ENCODE data around the gene RBM22.

The RBM22 gene

DNA sequence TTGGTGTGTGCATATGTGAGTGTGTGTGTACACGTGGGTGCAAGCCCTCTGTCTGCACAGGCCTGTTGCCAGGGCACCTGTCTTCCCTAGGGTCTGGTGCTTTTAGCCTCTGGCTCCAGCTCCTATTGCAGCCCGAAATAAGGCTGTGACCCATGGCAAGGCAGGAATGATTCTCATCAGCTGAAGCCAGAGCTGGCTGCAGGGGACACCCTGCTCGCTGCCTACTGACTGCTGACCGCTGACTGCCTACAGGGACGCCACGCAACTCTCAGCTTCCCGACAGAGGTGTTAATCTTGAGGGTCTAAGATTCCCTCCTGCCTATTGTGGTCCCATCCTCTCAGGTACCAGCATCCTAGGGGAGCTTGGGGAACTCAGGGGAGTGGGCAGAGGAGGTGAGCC lies 39.8 kb downstream of the RBM22 start, which contains the start of gene MYOZ3:
TSS of gene MYOZ3 (plus strand) at position 166 of the 400 bp plus-strand sequence. CDS start 1,691 bp downstream, outside the sequence.
- Histone ChIP-seq H3F3A (ENCODE audit: insufficient read depth, low read length) (no peaks in the 10 kb centered on the region), H3K9me3 (replicated peaks; ENCODE audit: insufficient read depth, low read length) (no peaks in the 10 kb centered on the region), H3K4me1 (ENCODE audit: low read length) (no peaks in the 10 kb centered on the region), H2AFZ (ENCODE audit: low read length) (no peak within 1 kb of the TSS), H3K4me3 (ENCODE audit: low read length) (no peak within 1 kb of the TSS), H3K9me2 (replicated peaks; ENCODE audit: insufficient read depth, low read length) (no peaks in the 10 kb centered on the region), H3K36me3 (replicated peaks; ENCODE audit: insufficient read depth, low read length) (no peaks in the 10 kb centered on the region), H3K27ac (ENCODE audit: low read length) (no peak within 1 kb of the TSS), H3K79me2 (ENCODE audit: low read length) (no peaks in the 10 kb centered on the region), H3K9ac (ENCODE audit: low read length) (no peak within 1 kb of the TSS), H4K20me1 (ENCODE audit: insufficient read depth, low read length) (no peaks in the 10 kb centered on the region), H3K4me2 (ENCODE audit: low read depth, low read length) (no peak within 1 kb of the TSS), H3K27me3 (replicated peaks; ENCODE audit: insufficient read depth, low read length) (peaks cover 5% of the 10 kb centered on the region; the same call in 1 of the 2 replicates)
- TF ChIP-seq EZH2phosphoT487 (IDR thresholded peaks at IDR 0.05; ENCODE audit: low read length) (no peak), EZH2 (optimal IDR thresholded peaks at IDR 0.05; ENCODE audit: low read depth, low read length) (no peak)
- TF ChIP-seq, protein P1, sequence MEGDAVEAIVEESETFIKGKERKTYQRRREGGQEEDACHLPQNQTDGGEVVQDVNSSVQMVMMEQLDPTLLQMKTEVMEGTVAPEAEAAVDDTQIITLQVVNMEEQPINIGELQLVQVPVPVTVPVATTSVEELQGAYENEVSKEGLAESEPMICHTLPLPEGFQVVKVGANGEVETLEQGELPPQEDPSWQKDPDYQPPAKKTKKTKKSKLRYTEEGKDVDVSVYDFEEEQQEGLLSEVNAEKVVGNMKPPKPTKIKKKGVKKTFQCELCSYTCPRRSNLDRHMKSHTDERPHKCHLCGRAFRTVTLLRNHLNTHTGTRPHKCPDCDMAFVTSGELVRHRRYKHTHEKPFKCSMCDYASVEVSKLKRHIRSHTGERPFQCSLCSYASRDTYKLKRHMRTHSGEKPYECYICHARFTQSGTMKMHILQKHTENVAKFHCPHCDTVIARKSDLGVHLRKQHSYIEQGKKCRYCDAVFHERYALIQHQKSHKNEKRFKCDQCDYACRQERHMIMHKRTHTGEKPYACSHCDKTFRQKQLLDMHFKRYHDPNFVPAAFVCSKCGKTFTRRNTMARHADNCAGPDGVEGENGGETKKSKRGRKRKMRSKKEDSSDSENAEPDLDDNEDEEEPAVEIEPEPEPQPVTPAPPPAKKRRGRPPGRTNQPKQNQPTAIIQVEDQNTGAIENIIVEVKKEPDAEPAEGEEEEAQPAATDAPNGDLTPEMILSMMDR (IDR thresholded peaks at IDR 0.05; ENCODE audit: low read length), result no peak
- DNase-seq, result no peak

DNA sequence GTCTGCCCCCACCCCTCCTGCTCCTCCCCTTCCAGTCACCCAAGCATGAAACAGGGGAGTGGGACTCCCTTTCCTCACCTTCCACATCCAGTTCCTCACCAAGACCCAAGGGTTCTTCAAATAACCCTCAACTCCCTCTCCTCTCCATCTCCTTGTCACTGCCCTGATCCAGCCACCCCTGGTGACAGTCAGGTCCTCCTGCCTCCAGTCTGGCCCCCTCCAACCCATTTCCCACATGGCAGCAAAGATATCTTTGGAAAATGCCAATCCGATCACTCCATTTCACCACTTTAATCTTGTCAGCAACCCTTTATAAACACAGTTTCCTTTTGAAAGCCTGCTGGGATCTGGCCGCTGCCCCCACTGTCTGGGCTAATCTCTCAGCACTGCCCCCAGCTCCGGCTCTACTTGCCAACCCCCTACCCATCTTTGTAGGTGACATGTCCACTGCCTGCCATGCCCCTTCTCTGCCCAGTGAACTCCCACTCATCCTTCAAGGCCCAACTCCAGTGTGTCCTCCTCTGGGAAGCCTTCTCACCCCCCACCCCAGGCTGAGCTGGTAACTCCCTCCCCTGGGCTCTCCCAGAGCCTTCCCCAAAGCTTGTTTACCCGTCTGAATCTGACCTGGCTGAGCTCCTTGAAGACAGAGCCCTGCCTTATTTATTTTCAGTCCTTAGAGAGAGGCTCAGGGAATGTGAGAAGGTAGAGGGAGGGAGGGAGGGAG lies 40.6 kb downstream of the RBM22 start:
- H3K4me3 ChIP-seq (ENCODE audit: low read length), result no peak overlapping the region
- no peaks in the 10 kb centered on the region for H3K9me3 ChIP-seq (replicated peaks; ENCODE audit: insufficient read depth, low read length)
- H3K27me3 ChIP-seq (replicated peaks; ENCODE audit: insufficient read depth, low read length), result peaks cover 5% of the 10 kb centered on the region; the same call in 1 of the 2 replicates
- TF ChIP-seq EZH2 (optimal IDR thresholded peaks at IDR 0.05; ENCODE audit: low read depth, low read length) (no peak), EZH2phosphoT487 (IDR thresholded peaks at IDR 0.05; ENCODE audit: low read length) (no peak)
- TF ChIP-seq, protein P1 (IDR thresholded peaks at IDR 0.05; ENCODE audit: low read length), result no peak
- no peaks in the 10 kb centered on the region for H3K9me2 ChIP-seq (replicated peaks; ENCODE audit: insufficient read depth, low read length)
- no peak for DNase-seq
- H3K27ac ChIP-seq (ENCODE audit: low read length), result no peak overlapping the region
- no peaks in the 10 kb centered on the region for H3K36me3 ChIP-seq (replicated peaks; ENCODE audit: insufficient read depth, low read length)
- H3K9ac ChIP-seq (ENCODE audit: low read length), result no peak overlapping the region
- H2AFZ ChIP-seq (ENCODE audit: low read length), result no peak overlapping the region
- no peaks in the 10 kb centered on the region for H3K79me2 ChIP-seq (ENCODE audit: low read length)
- H3K4me1 ChIP-seq (ENCODE audit: low read length), result no peaks in the 10 kb centered on the region
- H3K4me2 ChIP-seq (ENCODE audit: low read depth, low read length), result no peak overlapping the region
- no peaks in the 10 kb centered on the region for H4K20me1 ChIP-seq (ENCODE audit: insufficient read depth, low read length)
- no peaks in the 10 kb centered on the region for H3F3A ChIP-seq (ENCODE audit: insufficient read depth, low read length)

DNA sequence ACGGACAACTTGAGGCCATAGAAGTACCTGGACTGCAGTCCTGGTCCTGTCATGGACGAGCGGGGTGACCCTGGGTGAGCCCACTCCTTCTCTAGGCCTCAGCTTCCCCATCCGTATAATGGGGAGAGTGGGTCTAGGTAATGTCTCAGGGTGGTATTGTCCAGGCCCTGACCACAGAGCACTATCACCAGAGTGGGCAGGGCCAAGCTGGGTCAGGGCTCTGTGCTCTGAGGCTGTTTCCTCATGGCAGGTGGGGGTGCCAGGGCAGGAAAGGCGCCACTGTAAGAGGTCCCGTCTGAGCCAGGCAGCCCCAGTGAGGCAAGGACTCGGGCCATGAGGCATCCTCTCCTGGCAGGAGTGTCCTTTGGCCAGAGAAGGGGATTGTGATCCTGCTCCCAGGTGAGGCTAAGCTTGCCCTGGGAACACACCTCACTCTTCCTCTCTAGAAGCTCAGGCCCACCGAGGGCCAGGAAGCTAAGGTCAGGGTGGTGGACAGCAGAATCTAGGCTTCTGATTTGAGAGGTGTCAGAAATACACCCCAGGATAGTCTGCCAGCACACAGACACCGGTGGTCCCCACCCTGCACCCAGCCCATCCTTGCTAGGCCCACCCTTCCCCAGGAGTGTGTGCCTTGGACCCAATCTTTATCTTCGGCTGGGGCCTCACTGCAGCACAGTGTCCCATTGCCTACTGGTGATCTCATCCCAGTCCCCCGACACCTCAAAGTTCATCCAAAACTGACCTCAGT lies 41.3 kb downstream of the RBM22 start:
- Histone ChIP-seq H3K9me2 (replicated peaks; ENCODE audit: insufficient read depth, low read length) (no peaks in the 10 kb centered on the region), H3K27ac (ENCODE audit: low read length) (no peak overlapping the region), H3K9me3 (replicated peaks; ENCODE audit: insufficient read depth, low read length) (no peaks in the 10 kb centered on the region), H3K4me1 (ENCODE audit: low read length) (no peaks in the 10 kb centered on the region), H3K4me3 (ENCODE audit: low read length) (no peak overlapping the region), H3K36me3 (replicated peaks; ENCODE audit: insufficient read depth, low read length) (no peaks in the 10 kb centered on the region), H3F3A (ENCODE audit: insufficient read depth, low read length) (no peaks in the 10 kb centered on the region), H3K79me2 (ENCODE audit: low read length) (no peaks in the 10 kb centered on the region), H3K27me3 (replicated peaks; ENCODE audit: insufficient read depth, low read length) (peaks cover 5% of the 10 kb centered on the region; the same call in 1 of the 2 replicates), H2AFZ (ENCODE audit: low read length) (no peak overlapping the region), H3K4me2 (ENCODE audit: low read depth, low read length) (no peak overlapping the region), H3K9ac (ENCODE audit: low read length) (no peak overlapping the region), H4K20me1 (ENCODE audit: insufficient read depth, low read length) (no peaks in the 10 kb centered on the region)
- TF ChIP-seq EZH2phosphoT487 (IDR thresholded peaks at IDR 0.05; ENCODE audit: low read length) (no peak), EZH2 (optimal IDR thresholded peaks at IDR 0.05; ENCODE audit: low read depth, low read length) (no peak)
- TF ChIP-seq, protein P1 (IDR thresholded peaks at IDR 0.05; ENCODE audit: low read length), result no peak
- DNase-seq, result no peak

Measured in MM.1S (cell line).